ENCODE results near the gene TBC1D16.

TBC1D16 gene

DNA sequence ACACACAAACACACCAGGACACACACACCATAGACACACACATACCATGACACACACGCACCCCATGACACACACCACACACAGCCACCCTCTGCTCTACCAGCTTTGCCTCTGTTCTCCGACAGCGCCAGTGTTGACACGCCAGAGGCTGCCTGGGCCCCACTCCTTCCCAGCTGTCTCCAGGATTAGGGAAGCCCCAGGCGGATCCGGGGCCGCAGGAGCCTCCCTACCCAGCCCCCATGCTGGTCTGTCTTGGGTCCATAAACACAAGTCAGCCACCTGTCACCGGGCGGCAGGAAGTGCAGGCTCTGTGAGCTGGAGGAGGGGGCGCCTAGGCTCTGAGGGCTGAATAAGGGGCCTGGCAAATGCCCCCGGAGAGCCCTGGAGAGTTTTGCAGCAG, 10.5 kb downstream of the TBC1D16 start:
- no peak for DNase-seq (ENCODE audit: low read depth)

DNA sequence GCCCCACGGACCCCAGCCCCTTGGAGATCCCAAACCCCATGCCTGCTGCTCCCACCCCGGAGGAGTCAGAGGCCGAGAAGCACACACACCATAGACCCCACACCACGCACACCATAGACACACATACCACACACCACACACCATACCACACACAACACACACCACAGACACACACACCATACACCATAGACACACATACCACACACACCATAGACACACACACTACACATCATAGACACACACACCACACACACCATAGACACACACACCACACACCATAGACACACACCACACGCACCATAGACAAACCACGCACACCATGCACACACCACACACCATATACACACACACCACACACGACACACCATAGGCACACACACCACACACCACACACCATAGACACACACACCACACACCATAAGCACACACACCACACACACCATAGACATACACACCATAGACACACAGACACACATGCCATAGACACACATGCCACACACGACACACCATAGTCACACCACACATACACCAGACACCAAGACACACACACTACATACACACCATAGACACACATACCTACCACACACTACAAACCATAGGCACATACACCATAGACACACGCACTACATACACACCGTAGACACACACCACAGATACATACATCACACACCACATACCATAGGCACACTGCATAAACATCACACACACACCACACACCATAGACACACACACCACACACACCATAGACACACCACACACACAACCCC, 11.3 kb downstream of the TBC1D16 start:
- DNase-seq (ENCODE audit: low read depth): no peak

- DNase-seq (ENCODE audit: low read depth): no peak
These were observed 12.0 kb downstream of the TBC1D16 start for GRCh38 chr17:80023481-80024205.

GRCh38 chr17:80021600-80021999, 14.1 kb downstream of the TBC1D16 start:
- no peak for DNase-seq (ENCODE audit: low read depth)

- no peak for DNase-seq (ENCODE audit: low read depth)
These were observed 16.6 kb downstream of the TBC1D16 start for GRCh38 chr17:80018917-80019651.

DNA sequence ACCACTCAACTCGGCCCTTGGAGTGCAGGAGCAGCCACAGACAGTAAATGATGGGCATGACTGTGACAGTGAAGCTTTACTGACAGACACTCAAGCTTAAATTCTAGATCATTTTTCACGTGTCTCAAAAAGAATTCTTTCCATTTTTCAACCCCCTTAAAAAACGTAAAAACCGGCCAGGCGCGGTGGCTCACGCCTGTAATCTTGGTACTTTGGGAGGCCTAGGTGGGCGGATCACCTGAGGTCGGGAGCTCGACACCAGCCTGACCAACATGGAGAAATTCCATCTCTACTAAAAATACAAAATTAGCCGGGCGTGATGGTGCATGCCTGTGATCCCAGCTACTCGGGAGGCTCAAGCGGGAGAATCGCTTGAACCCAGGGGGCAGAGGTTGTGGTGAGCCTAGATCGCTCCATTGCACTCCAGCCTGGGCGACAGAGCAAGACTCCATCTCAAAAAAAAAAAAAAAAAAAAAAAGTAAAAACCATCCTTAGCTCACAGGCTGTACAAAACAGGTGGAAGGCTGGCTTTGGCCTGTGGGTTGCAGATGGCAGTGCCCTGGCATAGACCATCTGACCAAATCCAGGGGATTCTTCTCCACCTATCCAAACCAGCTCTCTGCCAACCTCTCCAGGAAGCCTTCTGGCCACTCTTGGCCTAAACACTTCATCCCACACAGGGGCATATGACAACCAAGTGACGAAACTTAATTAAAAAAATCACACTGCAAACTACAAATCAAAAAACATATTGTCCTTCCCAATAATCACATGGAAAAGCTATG, 18.3 kb downstream of the TBC1D16 start:
- DNase-seq (ENCODE audit: low read depth): no peak

DNA sequence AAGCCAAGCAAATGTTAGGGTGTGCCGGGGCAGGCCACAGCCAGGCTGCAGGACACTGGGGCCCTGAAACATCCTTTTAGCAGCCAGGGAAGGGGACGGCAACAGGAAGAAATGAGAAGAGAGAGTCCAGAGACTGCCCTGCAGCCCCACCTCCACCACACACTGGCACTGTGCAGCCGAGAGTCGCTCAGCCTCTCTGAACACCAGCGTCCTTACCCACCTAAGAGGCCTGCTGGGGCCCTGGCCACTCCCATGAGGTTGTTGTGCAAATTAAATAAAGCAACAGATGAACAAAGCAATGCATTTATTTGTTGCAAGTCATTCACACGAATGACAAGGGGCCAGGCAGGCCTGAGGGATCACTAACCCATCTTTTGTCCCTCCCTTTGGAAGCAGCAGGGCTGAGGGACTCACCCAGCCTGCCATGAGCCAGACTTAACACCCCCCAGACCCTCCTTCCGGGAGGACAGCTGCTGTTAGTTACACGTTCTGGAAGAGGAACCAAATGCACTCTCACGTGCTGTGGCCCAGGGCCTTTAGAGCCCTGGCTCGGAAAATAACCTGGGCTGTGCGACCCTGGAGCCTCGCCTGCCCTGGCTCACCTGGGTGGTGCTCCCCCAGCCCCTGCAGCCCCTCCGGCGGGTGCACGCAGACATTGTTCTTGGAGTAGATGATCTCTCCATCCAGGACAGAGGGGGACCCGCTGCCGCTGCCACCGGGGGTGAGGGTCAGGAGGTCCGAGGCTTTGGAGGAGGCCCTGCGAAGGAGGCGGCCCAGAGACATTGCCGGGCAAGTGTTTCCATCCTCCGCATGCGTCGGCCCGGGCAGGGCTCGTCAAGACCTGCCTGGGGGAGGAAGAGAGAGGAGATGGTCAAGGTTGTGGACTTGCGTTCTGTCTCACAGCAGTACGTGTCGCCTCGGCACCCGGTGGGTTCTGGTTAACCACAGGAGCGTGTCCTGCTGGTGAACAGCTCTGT, 22.6 kb downstream of the TBC1D16 start:
- no peak for DNase-seq (ENCODE audit: low read depth)

DNA sequence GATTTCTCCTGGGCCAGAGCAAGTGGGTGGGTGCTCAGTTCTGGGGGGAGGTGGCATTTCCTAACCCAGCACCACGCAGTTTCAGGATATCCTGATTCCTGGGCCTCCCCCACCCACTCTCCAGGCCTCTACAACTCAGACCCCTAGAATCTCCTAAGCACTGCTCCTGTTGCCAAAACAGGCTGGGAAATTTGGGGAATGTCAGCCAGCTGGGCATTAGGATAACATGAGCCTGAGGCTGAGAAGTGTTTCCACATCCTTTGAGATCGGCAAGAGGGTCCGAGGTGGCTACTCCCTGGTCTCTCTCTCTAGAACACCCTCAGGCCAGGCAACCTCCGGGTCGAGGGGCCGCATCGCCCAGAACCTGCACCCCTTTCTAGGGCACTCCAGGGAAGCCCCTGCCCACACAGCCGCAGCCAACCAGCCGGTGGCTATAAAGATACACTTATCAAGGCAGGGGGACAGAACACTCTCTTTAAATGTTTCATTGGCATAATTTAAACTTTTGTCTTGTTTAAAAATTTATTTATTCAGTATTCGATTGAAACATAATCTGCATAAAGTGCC, 23.6 kb downstream of the TBC1D16 start:
- no peak for DNase-seq (ENCODE audit: low read depth)

- no peak for DNase-seq (ENCODE audit: low read depth)
These were observed 25.3 kb downstream of the TBC1D16 start for GRCh38 chr17:80010283-80010858.

GRCh38 chr17:80009391-80010282, 26.0 kb downstream of the TBC1D16 start:
- no peak for DNase-seq (ENCODE audit: low read depth)

- no peak for DNase-seq (ENCODE audit: low read depth)
These were observed 26.8 kb downstream of the TBC1D16 start for GRCh38 chr17:80008848-80009247.

- peak; percentile 80 for DNase-seq (ENCODE audit: low read depth)
These were observed 27.3 kb downstream of the TBC1D16 start for GRCh38 chr17:80008383-80008840.

GRCh38 chr17:80007939-80008338, 27.7 kb downstream of the TBC1D16 start:
- no peak for DNase-seq (ENCODE audit: low read depth)

- no peak for DNase-seq (ENCODE audit: low read depth)
These were observed 28.6 kb downstream of the TBC1D16 start for GRCh38 chr17:80006811-80007752.

DNA sequence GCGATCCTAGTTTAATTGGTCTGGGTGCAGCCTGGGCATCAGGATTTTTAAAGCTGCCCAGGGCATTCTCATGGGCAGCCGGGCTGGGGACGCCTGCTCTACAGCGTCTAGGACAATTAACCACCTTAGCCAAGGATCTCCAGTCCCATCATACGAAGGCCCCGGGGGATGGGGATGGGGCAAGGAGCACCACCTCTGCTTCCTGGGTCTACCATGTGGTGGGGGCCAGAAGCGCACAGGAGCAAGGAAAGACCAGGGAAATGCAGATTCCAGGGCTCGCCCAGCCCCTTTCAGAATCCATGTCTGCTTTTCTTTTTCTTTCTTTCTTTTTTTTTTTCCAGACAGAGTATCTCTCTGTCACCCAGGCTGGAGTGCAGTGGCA, 29.3 kb downstream of the TBC1D16 start:
- DNase-seq (ENCODE audit: low read depth): no peak

DNA sequence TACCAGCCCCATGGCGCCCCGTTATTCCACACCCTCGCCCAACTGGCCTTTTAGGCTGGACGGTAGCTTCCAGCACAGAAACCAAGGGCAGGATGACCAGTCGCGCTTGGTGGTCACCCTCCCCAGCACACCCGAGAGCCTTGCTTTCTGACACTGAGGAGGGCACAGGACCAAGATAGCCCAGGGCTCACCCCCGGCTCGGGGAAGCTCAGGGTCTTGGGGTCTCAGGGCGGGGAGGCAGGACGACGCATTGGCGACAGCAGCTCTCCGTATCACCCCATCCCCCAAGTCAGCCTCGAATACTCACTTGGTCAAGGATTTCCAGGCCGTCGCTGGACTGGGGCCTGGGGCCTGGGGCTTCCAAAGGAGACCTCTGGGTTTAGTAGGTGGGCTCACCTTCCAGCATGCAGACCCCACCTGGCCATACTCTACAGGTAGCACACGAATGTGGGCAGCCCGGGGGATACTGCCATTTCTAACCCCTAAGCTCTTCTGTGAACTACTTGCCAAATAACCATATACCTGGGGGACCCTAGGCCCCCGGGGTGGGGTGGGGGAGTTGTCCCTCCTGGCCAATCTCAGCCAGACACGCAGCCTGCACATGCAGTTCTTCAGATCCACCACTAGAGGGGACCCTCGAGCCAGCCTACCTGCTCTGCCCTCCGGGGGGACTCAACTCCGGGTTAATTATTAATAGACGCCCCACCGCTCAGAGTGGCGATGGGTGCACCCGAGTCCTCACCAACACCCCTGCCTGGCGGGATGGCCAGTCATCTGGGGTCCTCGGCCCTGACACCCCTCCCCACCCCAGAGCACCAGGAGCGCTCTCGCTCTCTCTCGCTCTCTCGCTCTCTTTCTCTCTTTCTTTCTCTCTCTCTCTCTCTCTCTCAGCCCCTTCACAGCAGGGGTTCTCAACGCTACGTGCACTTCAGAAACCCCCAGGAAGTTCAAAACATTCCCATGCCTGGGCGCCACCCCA, 30.0 kb downstream of the TBC1D16 start:
- peak; percentile 39 for DNase-seq (ENCODE audit: low read depth)

DNA sequence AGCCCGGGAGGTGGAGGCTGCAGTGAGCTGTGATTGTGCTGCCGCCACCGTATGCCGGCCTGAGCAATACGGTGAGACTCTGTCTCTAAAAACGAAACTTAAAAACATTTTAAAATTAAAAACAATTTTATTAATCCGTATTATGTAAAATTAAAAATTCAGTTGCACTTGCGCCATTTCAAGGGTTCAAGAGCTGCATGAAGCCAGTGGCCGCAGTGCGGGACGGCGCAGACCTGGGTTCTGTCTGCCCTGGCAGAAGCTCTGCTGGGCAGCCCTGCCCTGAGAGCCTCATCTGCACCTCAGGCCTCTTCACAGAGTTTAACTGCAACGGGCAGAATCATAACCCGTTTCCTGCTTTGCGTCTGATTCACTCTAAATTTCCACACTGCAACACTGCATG, 31.7 kb downstream of the TBC1D16 start:
- DNase-seq (ENCODE audit: low read depth): no peak

Data from activated T-cell treated with anti-CD3 and anti-CD28 coated beads for 48 hours (primary cell).